Measurements from ENCODE around the gene DNAJB6. TPM values are rescaled to one million over a fixed set of nuclear protein-coding genes. Genes with fewer than 3 reads are reported as not detected.

The DNAJB6 gene
- total and polyA plus RNA-seq, 5 donors, result 154 to 183 (median 170) TPM

DNA sequence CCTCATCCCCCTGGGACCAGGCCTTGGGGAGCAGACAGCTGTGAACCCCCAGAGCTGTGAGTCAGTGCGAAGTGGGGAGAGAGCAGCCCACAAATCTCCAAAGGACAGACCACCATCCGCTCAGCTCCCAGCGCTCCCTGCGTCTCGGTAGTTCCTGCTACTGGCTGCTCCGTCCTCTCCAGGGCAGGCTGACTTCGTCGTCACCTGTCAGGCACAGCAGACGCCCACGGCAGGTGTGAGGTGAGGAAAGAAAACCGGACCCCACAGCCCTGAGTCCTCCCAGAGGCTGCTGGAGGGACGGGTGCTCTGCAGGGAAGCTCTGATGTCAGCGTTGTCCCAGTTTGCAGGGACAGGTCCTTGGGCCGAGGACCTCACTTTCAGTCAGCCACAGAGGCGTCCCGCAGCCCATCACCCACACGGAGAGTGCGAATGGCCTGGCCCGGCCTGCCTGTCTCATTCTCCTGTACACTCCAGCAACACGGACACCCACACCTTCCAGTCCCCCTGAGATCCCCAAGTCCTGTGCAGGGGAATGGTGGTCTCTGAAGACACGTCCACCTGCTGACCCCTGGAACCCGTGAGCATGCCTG is 95.2 kb downstream of the DNAJB6 start:
- intact Hi-C loops (cut with DNase I), result loop anchor here in 3 of 4 donors (5.0 to 10.0 kb wide), 2 partner anchors 443 to 445 kb away; no protein-coding TSS in a partner anchor
- no peak overlapping the region for H3K27ac ChIP-seq (ENCODE audit: low read length)
- ATAC-seq (no peak), DNase-seq (peak in 1 of 3 donors; percentile 50)
- H3K9me3 ChIP-seq (ENCODE audit: control insufficient read depth, low read length), result no peaks in the 10 kb centered on the region
- WGBS, result 64% methylated on average over 22 of the region's 22 CpGs
- H3K4me3 ChIP-seq (ENCODE audit: low read length), result no peak overlapping the region
- no peaks in the 10 kb centered on the region for H3K27me3 ChIP-seq (ENCODE audit: control insufficient read depth, insufficient read depth)
- H3K4me1 ChIP-seq (ENCODE audit: control insufficient read depth, insufficient read depth, low read length), result no peaks in the 10 kb centered on the region

DNA sequence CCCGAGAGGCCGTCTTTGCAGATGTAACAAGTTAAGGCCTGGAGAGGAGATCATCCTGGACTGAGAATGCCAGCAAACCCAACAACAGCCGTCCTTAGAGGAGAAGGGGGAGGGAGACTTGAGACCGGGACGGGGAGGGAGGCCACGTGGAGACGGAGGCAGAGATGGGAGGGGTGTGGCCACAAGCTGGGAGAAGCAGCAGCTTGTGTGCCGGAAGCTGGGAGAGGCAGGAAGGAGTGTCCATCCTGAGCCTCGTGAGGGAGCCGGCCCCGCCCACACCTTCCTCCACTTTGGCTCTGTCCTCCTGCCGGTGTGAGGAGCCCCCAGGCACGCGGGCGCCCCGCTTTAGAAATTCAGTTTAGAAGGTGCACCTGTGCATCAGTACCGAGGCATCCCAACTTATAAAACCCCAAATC is 95.7 kb downstream of the DNAJB6 start:
- no peaks in the 10 kb centered on the region for H3K27me3 ChIP-seq (ENCODE audit: control insufficient read depth, insufficient read depth)
- DNase-seq (peak in 1 of 3 donors; percentile 66), ATAC-seq (peak; percentile 10 to 46)
- no peak overlapping the region for H3K27ac ChIP-seq (ENCODE audit: low read length)
- intact Hi-C loops (cut with DNase I), result loop anchor here in 3 of 4 donors (5.0 to 10.0 kb wide), 2 partner anchors 442 to 445 kb away; no protein-coding TSS in a partner anchor
- WGBS, result 13% methylated on average over 17 of the region's 17 CpGs
- no peak overlapping the region for H3K4me3 ChIP-seq (ENCODE audit: low read length)
- H3K9me3 ChIP-seq (ENCODE audit: control insufficient read depth, low read length), result no peaks in the 10 kb centered on the region
- no peaks in the 10 kb centered on the region for H3K4me1 ChIP-seq (ENCODE audit: control insufficient read depth, insufficient read depth, low read length)

DNA sequence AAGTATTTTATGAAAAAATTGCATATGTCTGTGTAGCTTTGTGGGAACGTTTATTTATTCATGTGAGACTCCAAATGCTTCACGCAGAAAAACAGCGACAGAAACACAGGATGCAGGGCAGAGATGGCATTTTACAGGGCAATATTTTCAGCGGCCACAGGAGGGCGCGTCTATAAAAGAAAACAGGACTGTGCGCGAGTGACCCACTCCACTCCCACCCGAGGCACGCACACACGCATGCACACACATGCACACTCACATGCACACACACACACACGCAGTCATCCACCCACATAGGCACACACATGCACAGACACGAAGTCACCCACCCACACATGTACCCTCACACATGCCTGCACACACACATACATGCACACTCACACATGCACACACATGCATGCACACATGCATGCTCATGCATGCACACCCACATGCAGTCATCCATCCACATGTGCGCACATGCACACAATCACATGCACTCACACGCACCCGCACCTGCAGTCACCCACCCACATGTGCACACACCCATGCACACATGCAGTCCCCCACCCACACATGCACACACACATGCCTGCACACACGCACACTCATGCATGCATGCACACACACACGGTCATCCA is 96.3 kb downstream of the DNAJB6 start:
- ATAC-seq (peak in 1 of 2 donors; percentile 54), DNase-seq (peak in 1 of 3 donors; percentile 76)
- no peaks in the 10 kb centered on the region for H3K9me3 ChIP-seq (ENCODE audit: control insufficient read depth, low read length)
- no peaks in the 10 kb centered on the region for H3K27me3 ChIP-seq (ENCODE audit: control insufficient read depth, insufficient read depth)
- WGBS, result 27% methylated on average over 18 of the region's 18 CpGs
- H3K4me1 ChIP-seq (ENCODE audit: control insufficient read depth, insufficient read depth, low read length), result no peaks in the 10 kb centered on the region
- intact Hi-C loops (cut with DNase I), result loop anchor here in 3 of 4 donors (5.0 to 10.0 kb wide), 2 partner anchors 442 to 444 kb away; no protein-coding TSS in a partner anchor
- H3K4me3 ChIP-seq (ENCODE audit: low read length), result no peak overlapping the region
- no peak overlapping the region for H3K27ac ChIP-seq (ENCODE audit: low read length)

DNA sequence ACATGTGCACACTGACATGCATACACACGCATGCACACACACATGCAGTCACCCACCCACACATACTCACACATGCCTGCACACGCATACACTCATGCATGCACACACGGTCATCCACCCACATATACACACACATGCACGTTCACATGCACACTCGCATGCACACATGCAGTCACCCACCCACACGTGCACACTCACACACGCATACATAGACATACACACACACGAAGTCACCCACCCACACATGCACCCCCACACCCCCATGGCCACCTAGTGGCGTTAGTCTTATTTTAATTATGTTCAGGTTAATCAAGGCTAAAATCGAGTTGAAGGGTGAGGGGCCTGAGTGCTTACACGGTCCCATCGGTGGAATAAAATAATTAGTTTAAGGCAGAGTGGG is 96.8 kb downstream of the DNAJB6 start:
- Histone ChIP-seq H3K4me1 (ENCODE audit: control insufficient read depth, insufficient read depth, low read length) (no peaks in the 10 kb centered on the region), H3K27ac (ENCODE audit: low read length) (no peak overlapping the region), H3K4me3 (ENCODE audit: low read length) (no peak overlapping the region), H3K9me3 (ENCODE audit: control insufficient read depth, low read length) (no peaks in the 10 kb centered on the region), H3K27me3 (ENCODE audit: control insufficient read depth, insufficient read depth) (no peaks in the 10 kb centered on the region)
- intact Hi-C loops (cut with DNase I), result loop anchor here in 3 of 4 donors (5.0 to 10.0 kb wide), 2 partner anchors 441 to 444 kb away; no protein-coding TSS in a partner anchor
- DNase-seq (no peak), ATAC-seq (no peak)
- 77% methylated on average over 12 of the region's 12 CpGs for WGBS

DNA sequence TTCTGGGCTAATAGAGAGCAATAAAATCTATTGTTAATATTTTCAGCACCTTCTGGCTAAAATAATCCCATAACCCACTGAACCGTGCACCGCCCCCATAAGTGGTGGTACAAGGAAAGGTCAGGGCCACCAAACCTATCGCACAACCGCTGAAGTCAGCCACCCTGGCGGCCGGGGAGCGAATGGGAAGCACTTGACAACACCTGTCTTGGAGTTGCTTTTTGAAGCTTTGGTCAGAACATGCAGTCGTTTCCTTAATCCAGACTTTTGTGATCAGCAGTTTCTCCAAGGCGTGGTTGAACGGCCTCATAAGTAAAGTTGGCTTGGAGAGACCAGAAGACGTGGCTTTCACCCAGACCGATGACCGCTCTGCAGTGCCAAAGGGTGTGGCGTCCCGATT is 97.4 kb downstream of the DNAJB6 start:
- Histone ChIP-seq H3K9me3 (ENCODE audit: control insufficient read depth, low read length) (no peaks in the 10 kb centered on the region), H3K27me3 (ENCODE audit: control insufficient read depth, insufficient read depth) (no peaks in the 10 kb centered on the region), H3K4me1 (ENCODE audit: control insufficient read depth, insufficient read depth, low read length) (no peaks in the 10 kb centered on the region), H3K27ac (ENCODE audit: low read length) (no peak overlapping the region), H3K4me3 (ENCODE audit: low read length) (no peak overlapping the region)
- no peak for ATAC-seq
- intact Hi-C loops (cut with DNase I), result loop anchor here in 3 of 4 donors (5.0 to 10.0 kb wide), 2 partner anchors 441 to 443 kb away; no protein-coding TSS in a partner anchor
- DNase-seq, result no peak
- 90% methylated on average over 15 of the region's 15 CpGs for WGBS

DNA sequence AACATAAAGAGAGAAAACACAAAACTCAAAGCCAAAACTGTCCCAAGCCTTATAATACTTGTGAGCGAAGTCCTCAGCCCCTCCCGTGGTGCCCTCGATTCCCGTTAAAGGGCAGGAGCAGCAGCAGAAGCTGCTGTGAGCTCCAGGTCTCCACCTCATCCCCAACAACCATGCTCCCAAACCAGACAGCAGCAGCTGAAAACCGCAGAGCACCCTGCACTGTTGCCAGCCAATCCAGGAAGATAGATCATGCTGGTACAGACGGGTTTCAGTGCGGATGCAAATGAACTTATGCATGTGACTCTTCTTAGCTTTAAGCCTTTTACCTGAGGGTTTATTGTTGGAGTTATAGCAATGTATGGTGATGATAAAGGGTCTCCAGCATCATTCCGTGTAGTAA is 97.9 kb downstream of the DNAJB6 start:
- no peaks in the 10 kb centered on the region for H3K9me3 ChIP-seq (ENCODE audit: control insufficient read depth, low read length)
- no peak overlapping the region for H3K4me3 ChIP-seq (ENCODE audit: low read length)
- ATAC-seq, result no peak
- intact Hi-C loops (cut with DNase I), result loop anchor here in 3 of 4 donors (5.0 to 10.0 kb wide), 2 partner anchors 440 to 443 kb away; no protein-coding TSS in a partner anchor
- no peak overlapping the region for H3K27ac ChIP-seq (ENCODE audit: low read length)
- WGBS, result 74% methylated on average over 8 of the region's 8 CpGs
- H3K4me1 ChIP-seq (ENCODE audit: control insufficient read depth, insufficient read depth, low read length), result no peaks in the 10 kb centered on the region
- no peaks in the 10 kb centered on the region for H3K27me3 ChIP-seq (ENCODE audit: control insufficient read depth, insufficient read depth)
- no peak for DNase-seq

DNA sequence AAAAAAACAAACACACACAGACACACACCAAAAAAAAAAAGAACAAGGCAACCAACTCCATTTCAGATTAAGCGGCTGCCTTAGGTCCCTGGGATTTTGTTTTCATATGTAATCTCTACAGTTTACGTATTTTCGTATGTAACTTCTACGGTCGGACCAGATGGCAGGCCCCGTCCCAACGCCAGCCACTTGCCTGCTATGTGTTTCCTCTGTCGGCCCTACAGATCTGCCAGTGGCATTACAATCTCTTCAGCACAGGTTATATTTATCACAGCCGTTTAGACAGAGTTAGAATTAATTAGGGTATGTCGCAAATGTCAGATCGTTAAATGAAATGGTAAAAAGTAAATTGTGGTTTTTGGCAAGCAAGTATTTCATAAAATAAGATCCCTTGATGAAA is 99.3 kb downstream of the DNAJB6 start:
- intact Hi-C loops (cut with DNase I), result loop anchor here in 2 of 4 donors (10.0 kb wide), 1 partner anchor 439 kb away; no protein-coding TSS in a partner anchor
- H3K27ac ChIP-seq (ENCODE audit: low read length), result no peak overlapping the region
- DNase-seq, result no peak
- no peak overlapping the region for H3K4me3 ChIP-seq (ENCODE audit: low read length)
- H3K9me3 ChIP-seq (ENCODE audit: control insufficient read depth, low read length), result no peaks in the 10 kb centered on the region
- no peaks in the 10 kb centered on the region for H3K27me3 ChIP-seq (ENCODE audit: control insufficient read depth, insufficient read depth)
- no peaks in the 10 kb centered on the region for H3K4me1 ChIP-seq (ENCODE audit: control insufficient read depth, insufficient read depth, low read length)
- 62% methylated on average over 11 of the region's 11 CpGs for WGBS
- no peak for ATAC-seq

DNA sequence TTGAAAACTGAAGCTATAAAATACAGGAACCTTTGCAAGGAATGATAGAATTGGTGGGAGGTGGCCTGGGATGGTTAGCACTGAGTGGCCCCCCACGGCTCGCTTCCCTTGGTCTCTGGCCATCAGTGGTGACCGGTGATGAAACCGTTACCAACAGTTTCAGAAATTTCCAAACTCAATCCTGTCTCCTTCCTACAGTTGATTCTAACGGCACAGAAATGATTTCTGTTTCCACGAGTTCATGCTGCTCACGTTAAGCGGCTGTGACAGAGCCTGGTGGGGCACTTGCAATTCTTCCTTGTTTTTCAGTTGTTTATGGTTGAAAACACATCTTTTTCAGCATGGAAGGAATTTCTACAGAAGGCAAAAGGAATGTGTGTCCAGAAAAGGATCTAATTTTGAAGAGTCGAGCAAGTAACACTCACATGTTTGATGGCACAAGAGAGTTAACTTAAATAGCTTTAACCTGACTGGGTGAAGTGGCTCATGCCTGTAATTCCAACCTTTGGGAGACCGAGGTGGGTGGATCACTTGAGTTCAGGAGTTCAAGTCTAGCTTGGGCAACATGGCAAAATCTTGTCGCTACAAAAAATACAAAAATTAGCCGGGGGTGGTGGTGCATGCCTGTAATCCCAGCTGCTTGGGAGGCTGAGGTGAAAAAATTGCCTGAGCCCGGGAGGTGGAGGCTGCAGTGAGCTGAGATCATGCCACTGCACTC is 100.1 kb downstream of the DNAJB6 start:
- ATAC-seq, result no peak
- no peaks in the 10 kb centered on the region for H3K9me3 ChIP-seq (ENCODE audit: control insufficient read depth, low read length)
- no peak for DNase-seq
- H3K27me3 ChIP-seq (ENCODE audit: control insufficient read depth, insufficient read depth), result no peaks in the 10 kb centered on the region
- 71% methylated on average over 13 of the region's 13 CpGs for WGBS
- no peak overlapping the region for H3K4me3 ChIP-seq (ENCODE audit: low read length)
- intact Hi-C loops (cut with DNase I), result loop anchor here in 2 of 4 donors (10.0 kb wide), 1 partner anchor 438 kb away; no protein-coding TSS in a partner anchor
- no peaks in the 10 kb centered on the region for H3K4me1 ChIP-seq (ENCODE audit: control insufficient read depth, insufficient read depth, low read length)
- H3K27ac ChIP-seq (ENCODE audit: low read length), result no peak overlapping the region

DNA sequence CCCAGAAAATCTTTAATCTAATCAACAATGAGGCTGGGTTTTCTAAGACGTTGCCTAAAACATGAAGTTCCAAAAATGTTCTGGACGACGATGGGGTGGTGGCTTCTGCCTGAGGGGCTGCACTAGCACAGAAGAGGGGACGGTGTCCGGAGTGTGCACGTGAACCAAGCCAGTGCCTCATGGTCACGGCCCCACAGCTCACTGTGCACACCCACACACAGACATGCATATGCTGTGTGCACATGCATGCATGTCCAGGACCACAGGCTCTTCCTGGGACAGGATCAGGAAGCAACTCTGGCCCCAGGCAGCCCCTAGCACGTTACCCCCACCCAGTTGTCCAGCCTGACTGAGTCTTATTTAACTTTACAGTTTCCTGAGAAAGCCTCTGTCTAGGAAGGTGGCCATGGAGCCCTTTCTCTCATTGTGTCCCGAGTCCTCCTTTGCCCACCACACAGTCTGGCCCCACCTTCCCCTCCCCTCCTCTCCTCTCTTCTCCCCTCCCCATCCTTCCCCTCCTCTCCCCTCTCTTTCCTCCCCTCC is 100.8 kb downstream of the DNAJB6 start:
- no peaks in the 10 kb centered on the region for H3K27me3 ChIP-seq (ENCODE audit: control insufficient read depth, insufficient read depth)
- intact Hi-C loops (cut with DNase I), result loop anchor here in 2 of 4 donors (10.0 kb wide), 1 partner anchor 437 kb away; no protein-coding TSS in a partner anchor
- H3K4me3 ChIP-seq (ENCODE audit: low read length), result no peak overlapping the region
- WGBS, result 49% methylated on average over 9 of the region's 9 CpGs
- ATAC-seq, result no peak
- no peak for DNase-seq
- H3K27ac ChIP-seq (ENCODE audit: low read length), result no peak overlapping the region
- no peaks in the 10 kb centered on the region for H3K4me1 ChIP-seq (ENCODE audit: control insufficient read depth, insufficient read depth, low read length)
- no peaks in the 10 kb centered on the region for H3K9me3 ChIP-seq (ENCODE audit: control insufficient read depth, low read length)

DNA sequence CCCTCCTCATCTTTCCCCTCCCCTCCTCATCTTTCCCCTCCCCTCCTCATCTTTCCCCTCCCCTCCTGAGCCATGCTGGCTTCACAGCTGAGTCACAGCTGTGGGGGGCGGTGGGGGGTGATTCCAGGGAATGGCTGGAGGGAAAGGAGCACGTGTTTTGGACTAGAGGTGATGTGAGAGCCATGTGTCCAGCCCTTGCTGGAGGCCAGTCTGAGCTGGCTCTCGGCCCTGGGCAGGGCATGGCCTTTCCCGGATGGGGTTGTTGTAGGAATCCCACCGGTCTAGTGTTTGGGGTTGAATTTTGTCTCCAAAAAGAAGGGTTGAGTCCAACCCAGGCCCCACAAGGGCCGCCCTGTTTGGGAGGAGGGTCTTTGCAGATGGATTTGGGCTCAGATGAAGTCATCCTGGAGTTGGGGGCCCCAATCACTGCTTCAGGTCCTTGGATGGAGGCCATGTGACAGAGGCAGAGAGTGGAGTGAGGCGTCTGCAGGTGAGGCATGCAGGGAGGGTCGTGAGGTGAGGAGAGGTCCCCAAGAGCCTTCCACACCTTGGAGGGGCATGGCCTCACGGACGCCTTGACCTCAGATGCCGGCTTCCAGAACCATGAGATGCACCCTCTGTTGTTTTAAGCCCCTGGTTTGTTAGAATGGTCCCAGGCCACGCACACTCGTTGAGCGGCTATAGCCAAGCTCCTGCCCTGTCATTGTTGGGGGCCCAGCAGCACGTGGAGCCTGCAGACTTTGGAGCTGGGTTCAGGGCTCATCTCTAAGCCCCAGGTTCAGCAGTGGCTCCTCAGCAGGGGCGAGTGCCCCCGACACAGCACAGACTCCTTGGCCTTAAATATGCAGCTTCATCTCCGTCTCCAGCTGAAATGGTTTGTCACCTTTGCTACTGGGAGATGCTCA is 101.6 kb downstream of the DNAJB6 start:
- intact Hi-C loops (cut with DNase I), result loop anchor here in 2 of 4 donors (10.0 kb wide), 1 partner anchor 436 kb away; no protein-coding TSS in a partner anchor
- no peak overlapping the region for H3K27ac ChIP-seq (ENCODE audit: low read length)
- 85% methylated on average over 18 of the region's 18 CpGs for WGBS
- no peak overlapping the region for H3K4me3 ChIP-seq (ENCODE audit: low read length)
- DNase-seq (peak in 1 of 3 donors; percentile 36), ATAC-seq (peak in 1 of 2 donors; percentile 18)
- H3K27me3 ChIP-seq (ENCODE audit: control insufficient read depth, insufficient read depth), result no peaks in the 10 kb centered on the region
- H3K4me1 ChIP-seq (ENCODE audit: control insufficient read depth, insufficient read depth, low read length), result no peaks in the 10 kb centered on the region
- H3K9me3 ChIP-seq (ENCODE audit: control insufficient read depth, low read length), result no peaks in the 10 kb centered on the region
